Naive thymus-derived CD4-positive, alpha-beta T cell (primary cell): ENCODE measurements around the gene EEF2. TPM values are rescaled to one million over a fixed set of nuclear protein-coding genes. Genes with fewer than 3 reads are reported as not detected.

Source experiments
- ATAC-seq: fragments of 150-1000 bp; cut with Tn5 transposase; 2 replicates; pipeline ENCODE4 v1.10.0; 2021; ENCODE audit warnings: mild to moderate bottlenecking, moderate library complexity
- CTCF ChIA-PET: fragments of 350-600 bp; sonication (Branson Sonifier 250); formaldehyde crosslinking; loops from one replicate; lab custom pipeline; 2021; ENCODE audit warnings: antibody characterized with exemption; lab: Charles Lee
- POLR2A ChIA-PET: fragments of 350-600 bp; sonication (Branson Sonifier 250); formaldehyde crosslinking; loops from one replicate; lab custom pipeline; 2021; ENCODE audit warnings: antibody characterized with exemption, inconsistent platforms; lab: Charles Lee
- DNase-seq, 9 donors: peaks; one replicate each; pipeline versions ENCODE4 v3.0.0 to v3.0.0-alpha.2; 2020 to 2022; ENCODE audit warnings: mixed read lengths in 1 of 9
- H3K27ac ChIP-seq: one replicate; pipeline ENCODE4 v1.7.0; 2013; ENCODE audit warnings: mild to moderate bottlenecking, low read depth, low read length, moderate library complexity
- H3K27me3 ChIP-seq, 2 donors: one replicate each; pipeline ENCODE4 v1.7.0; 2013; ENCODE audit warnings: low read length in 2 of 2, mild to moderate bottlenecking in 2 of 2, moderate library complexity in 2 of 2; ENCODE audit not compliant: control insufficient read depth in 2 of 2, insufficient read depth in 2 of 2
- H3K36me3 ChIP-seq, 3 experiments: 1 replicate in 2 of 3; 2 replicates in 1 of 3; pipeline ENCODE4 v1.7.0; 2013; ENCODE audit warnings: low read length in 3 of 3, mild to moderate bottlenecking in 3 of 3, moderate library complexity in 1 of 3; ENCODE audit not compliant: insufficient read depth in 3 of 3, control insufficient read depth in 2 of 3
- H3K4me1 ChIP-seq, 2 donors: one replicate each; pipeline ENCODE4 v1.7.0; 2013; ENCODE audit warnings: low read length in 2 of 2, mild to moderate bottlenecking in 2 of 2, moderate library complexity in 1 of 2; ENCODE audit not compliant: control insufficient read depth in 2 of 2, insufficient read depth in 2 of 2
- H3K4me3 ChIP-seq: 2 replicates; pipeline ENCODE4 v1.7.0; 2013; ENCODE audit warnings: mild to moderate bottlenecking, low read length
- H3K9me3 ChIP-seq, 3 experiments: 1 replicate in 2 of 3; 2 replicates in 1 of 3; pipeline ENCODE4 v1.7.0; 2013; ENCODE audit warnings: low read length in 3 of 3; ENCODE audit not compliant: control insufficient read depth in 2 of 3
- H3K27ac Mint-ChIP-seq, 9 donors: one replicate each; pipeline ENCODE4 v1.8.0; 2020 to 2022; ENCODE audit warnings: mixed read lengths in 9 of 9, mild to moderate bottlenecking in 8 of 9, moderate library complexity in 5 of 9, inconsistent platforms in 2 of 9
- H3K27me3 Mint-ChIP-seq, 5 donors: one replicate each; pipeline ENCODE4 v1.8.0; 2021 to 2022; ENCODE audit warnings: mixed read lengths in 5 of 5, mild to moderate bottlenecking in 1 of 5
- H3K36me3 Mint-ChIP-seq, 5 donors: one replicate each; pipeline ENCODE4 v1.8.0; 2020 to 2022; ENCODE audit warnings: mixed read lengths in 5 of 5, mild to moderate bottlenecking in 3 of 5, inconsistent platforms in 1 of 5
- H3K4me1 Mint-ChIP-seq, 7 donors: one replicate each; pipeline ENCODE4 v1.8.0; 2020 to 2022; ENCODE audit warnings: mixed read lengths in 7 of 7, mild to moderate bottlenecking in 3 of 7, inconsistent platforms in 1 of 7
- H3K4me3 Mint-ChIP-seq, 10 donors: one replicate each; pipeline ENCODE4 v1.8.0; 2020 to 2022; ENCODE audit warnings: mild to moderate bottlenecking in 10 of 10, mixed read lengths in 10 of 10, moderate library complexity in 6 of 10, inconsistent platforms in 2 of 10
- H3K9me3 Mint-ChIP-seq, 11 donors: one replicate each; pipeline ENCODE4 v1.8.0; 2020 to 2022; ENCODE audit warnings: mixed read lengths in 11 of 11, mild to moderate bottlenecking in 4 of 11, inconsistent platforms in 1 of 11, moderate library complexity in 1 of 11
- intact Hi-C, 2 donors: fragments of 100-400 bp; cut with micrococcal nuclease; formaldehyde crosslinking; loops; one replicate each; pipeline ENCODE4 v1.15.1; 2023
- polyA plus RNA-seq, 2 donors: library from polyadenylated mRNA; unstranded; fragments of 300-500 nt; fragmentation: Illumina TruSeq; gene quantifications; one replicate each; pipeline ENCODE4 v1.2.3, GENCODE V29; 2021
- total RNA-seq, 6 experiments: library from RNA in 5 of 6; stranded (reverse) in 5 of 6; gene quantifications; 1 replicate in 5 of 6; 2 replicates in 1 of 6; pipeline ENCODE4 v1.2.3 and lab custom pipeline; 2021 to 2026

The EEF2 gene
- total and polyA plus RNA-seq, 7 experiments from 2014 or later: 611 to 2,674 (median 2,232) TPM

- intact Hi-C loops: no loop called here
- no peaks in the 10 kb centered on the region for H3K9me3 ChIP-seq
- CTCF ChIA-PET: no interaction called here
- Mint-ChIP-seq H3K27ac (peak overlapping the region in 1 of 9 donors; percentile 62), H3K9me3 (no peaks in the 10 kb centered on the region), H3K36me3 (peaks cover 0 to 20% (median 5%) of the 10 kb centered on the region in 5 donors), H3K4me3 (peak overlapping the region in 1 of 10 donors; percentile 41), H3K27me3 (no peaks in the 10 kb centered on the region), H3K4me1 (peaks cover 13 to 32% (median 27%) of the 10 kb centered on the region in 7 donors)
- H3K4me3 ChIP-seq: no peak overlapping the region
- H3K4me1 ChIP-seq: peaks cover 13 to 14% of the 10 kb centered on the region in 2 donors
- no peak overlapping the region for H3K27ac ChIP-seq
- H3K36me3 ChIP-seq: peaks cover 0 to 74% (median 4%) of the 10 kb centered on the region in 3 experiments
- DNase-seq (no peak), ATAC-seq (no peak)
- POLR2A ChIA-PET: no interaction called here
- H3K27me3 ChIP-seq: no peaks in the 10 kb centered on the region
Measured at GRCh38 chr19:3966051-3967017, 18.9 kb downstream of the EEF2 start.

- peaks cover 0 to 87% (median 4%) of the 10 kb centered on the region in 3 experiments for H3K36me3 ChIP-seq
- no peaks in the 10 kb centered on the region for H3K27me3 ChIP-seq
- no peaks in the 10 kb centered on the region for H3K9me3 Mint-ChIP-seq
- H3K4me3 ChIP-seq: no peak overlapping the region
- ATAC-seq (no peak), DNase-seq (no peak)
- no peak overlapping the region for H3K27ac ChIP-seq
- H3K9me3 ChIP-seq: no peaks in the 10 kb centered on the region
- no peaks in the 10 kb centered on the region for H3K27me3 Mint-ChIP-seq
- peaks cover 0 to 16% (median 4%) of the 10 kb centered on the region in 5 donors for H3K36me3 Mint-ChIP-seq
- no peak overlapping the region for H3K27ac Mint-ChIP-seq
- peaks cover 2 to 4% of the 10 kb centered on the region in 2 donors for H3K4me1 ChIP-seq
- CTCF ChIA-PET: no interaction called here
- POLR2A ChIA-PET: interaction anchor here (0.6 kb wide), 1 partner anchor 626 kb away, joined by 3 read pairs; no protein-coding TSS in a partner anchor
- H3K4me3 Mint-ChIP-seq: no peak overlapping the region
- peaks cover 3 to 18% (median 15%) of the 10 kb centered on the region in 7 donors for H3K4me1 Mint-ChIP-seq
- intact Hi-C loops: no loop called here
Measured at GRCh38 chr19:3964256-3965194, 20.7 kb downstream of the EEF2 start.

GRCh38 chr19:3963458-3964255 is 21.6 kb downstream of the EEF2 start:
- H3K27ac ChIP-seq: no peak overlapping the region
- H3K4me3 ChIP-seq: no peak overlapping the region
- Mint-ChIP-seq H3K27me3 (no peaks in the 10 kb centered on the region), H3K36me3 (peaks cover 0 to 16% (median 2%) of the 10 kb centered on the region in 5 donors), H3K4me3 (no peak overlapping the region), H3K9me3 (no peaks in the 10 kb centered on the region), H3K27ac (no peak overlapping the region), H3K4me1 (peaks cover 0 to 12% (median 8%) of the 10 kb centered on the region in 7 donors)
- ChIA-PET CTCF (no interaction called here), POLR2A (interaction anchor here (0.6 to 1.2 kb wide), 2 partner anchors 12 to 625 kb away, joined by 3 read pairs; no protein-coding TSS in a partner anchor)
- intact Hi-C loops: no loop called here
- H3K36me3 ChIP-seq: peaks cover 0 to 87% (median 4%) of the 10 kb centered on the region in 3 experiments
- no peaks in the 10 kb centered on the region for H3K9me3 ChIP-seq
- DNase-seq (no peak), ATAC-seq (no peak)
- no peaks in the 10 kb centered on the region for H3K4me1 ChIP-seq
- no peaks in the 10 kb centered on the region for H3K27me3 ChIP-seq

- H3K27ac ChIP-seq: no peak overlapping the region
- H3K9me3 ChIP-seq: no peaks in the 10 kb centered on the region
- no peaks in the 10 kb centered on the region for H3K27me3 Mint-ChIP-seq
- H3K4me1 ChIP-seq: no peaks in the 10 kb centered on the region
- no peak for DNase-seq
- ATAC-seq: no peak
- H3K4me3 ChIP-seq: no peak overlapping the region
- H3K9me3 Mint-ChIP-seq: no peaks in the 10 kb centered on the region
- no peak overlapping the region for H3K27ac Mint-ChIP-seq
- POLR2A ChIA-PET: interaction anchor here (0.7 kb wide), 1 partner anchor 244 kb away, joined by 8 read pairs; no protein-coding TSS in a partner anchor
- intact Hi-C loops: no loop called here
- CTCF ChIA-PET: interaction anchor here (0.7 kb wide), 1 partner anchor 562 kb away, joined by 3 read pairs; no protein-coding TSS in a partner anchor
- H3K36me3 Mint-ChIP-seq: peaks cover 0 to 17% (median 0%) of the 10 kb centered on the region in 5 donors
- H3K4me3 Mint-ChIP-seq: no peak overlapping the region
- no peaks in the 10 kb centered on the region for H3K27me3 ChIP-seq
- peaks cover 0 to 86% (median 4%) of the 10 kb centered on the region in 3 experiments for H3K36me3 ChIP-seq
- H3K4me1 Mint-ChIP-seq: peaks cover 0 to 2% (median 0%) of the 10 kb centered on the region in 7 donors
Measured at GRCh38 chr19:3961007-3961406, 24.3 kb downstream of the EEF2 start.

- no peaks in the 10 kb centered on the region for H3K9me3 Mint-ChIP-seq
- no peak overlapping the region for H3K4me3 Mint-ChIP-seq
- ATAC-seq (no peak), DNase-seq (no peak)
- POLR2A ChIA-PET: no interaction called here
- Histone ChIP-seq H3K27me3 (no peaks in the 10 kb centered on the region), H3K27ac (no peak overlapping the region), H3K4me3 (no peak overlapping the region), H3K9me3 (no peaks in the 10 kb centered on the region), H3K4me1 (no peaks in the 10 kb centered on the region), H3K36me3 (peaks cover 0 to 75% (median 4%) of the 10 kb centered on the region in 3 experiments)
- intact Hi-C loops: no loop called here
- CTCF ChIA-PET: no interaction called here
- no peaks in the 10 kb centered on the region for H3K4me1 Mint-ChIP-seq
- no peak overlapping the region for H3K27ac Mint-ChIP-seq
- H3K27me3 Mint-ChIP-seq: no peaks in the 10 kb centered on the region
- H3K36me3 Mint-ChIP-seq: peaks cover 0 to 17% (median 0%) of the 10 kb centered on the region in 5 donors
Measured at GRCh38 chr19:3959766-3960131, 25.5 kb downstream of the EEF2 start.
